ENCODE data around the gene STK10. TPM values are rescaled to one million over a fixed set of nuclear protein-coding genes. Genes with fewer than 3 reads are reported as not detected.

Gene STK10
- total RNA-seq, 1 donor from 2014 or later: 32.3 TPM

- Mint-ChIP-seq H3K4me1 (peaks cover 38% of the 10 kb centered on the region), H3K4me3 (no peak overlapping the region), H3K27ac (ENCODE audit: unreplicated experiment) (peak overlapping the region; percentile 50), H3K9me3 (peaks cover 3% of the 10 kb centered on the region), H3K27me3 (ENCODE audit: low read depth) (no peaks in the 10 kb centered on the region), H3K36me3 (ENCODE audit: low read depth) (peaks cover 5% of the 10 kb centered on the region)
- no peak for DNase-seq (ENCODE audit: low read depth, low spot score)
- no peak for TF ChIP-seq CTCF (conservative IDR thresholded peaks at IDR 0.05)
Measured at GRCh38 chr5:172101547-172102217, 86.3 kb downstream of the STK10 start.

- H3K9me3 Mint-ChIP-seq: peaks cover 3% of the 10 kb centered on the region
- no peak for TF ChIP-seq CTCF (conservative IDR thresholded peaks at IDR 0.05)
- H3K4me1 Mint-ChIP-seq: peaks cover 26% of the 10 kb centered on the region
- no peaks in the 10 kb centered on the region for H3K27me3 Mint-ChIP-seq (ENCODE audit: low read depth)
- no peak overlapping the region for H3K27ac Mint-ChIP-seq (ENCODE audit: unreplicated experiment)
- DNase-seq (ENCODE audit: low read depth, low spot score): no peak
- no peak overlapping the region for H3K4me3 Mint-ChIP-seq
- H3K36me3 Mint-ChIP-seq (ENCODE audit: low read depth): peaks cover 5% of the 10 kb centered on the region
Measured at GRCh38 chr5:172098883-172099282, 89.1 kb downstream of the STK10 start.

GRCh38 chr5:172098046-172098445 lies 90.0 kb downstream of the STK10 start:
- DNase-seq (ENCODE audit: low read depth, low spot score): no peak
- no peaks in the 10 kb centered on the region for H3K27me3 Mint-ChIP-seq (ENCODE audit: low read depth)
- TF ChIP-seq CTCF (conservative IDR thresholded peaks at IDR 0.05): no peak
- peaks cover 3% of the 10 kb centered on the region for H3K9me3 Mint-ChIP-seq
- no peak overlapping the region for H3K27ac Mint-ChIP-seq (ENCODE audit: unreplicated experiment)
- no peak overlapping the region for H3K4me3 Mint-ChIP-seq
- H3K4me1 Mint-ChIP-seq: peaks cover 17% of the 10 kb centered on the region
- H3K36me3 Mint-ChIP-seq (ENCODE audit: low read depth): peaks cover 5% of the 10 kb centered on the region

- no peak overlapping the region for H3K4me3 Mint-ChIP-seq
- no peak for TF ChIP-seq CTCF (conservative IDR thresholded peaks at IDR 0.05)
- H3K36me3 Mint-ChIP-seq (ENCODE audit: low read depth): peaks cover 5% of the 10 kb centered on the region
- peaks cover 3% of the 10 kb centered on the region for H3K9me3 Mint-ChIP-seq
- peaks cover 10% of the 10 kb centered on the region for H3K4me1 Mint-ChIP-seq
- no peak for DNase-seq (ENCODE audit: low read depth, low spot score)
- no peaks in the 10 kb centered on the region for H3K27me3 Mint-ChIP-seq (ENCODE audit: low read depth)
- no peak overlapping the region for H3K27ac Mint-ChIP-seq (ENCODE audit: unreplicated experiment)
Measured at GRCh38 chr5:172097356-172097755, 90.7 kb downstream of the STK10 start.

- H3K9me3 Mint-ChIP-seq: peaks cover 3% of the 10 kb centered on the region
- no peak for TF ChIP-seq CTCF (conservative IDR thresholded peaks at IDR 0.05)
- H3K4me3 Mint-ChIP-seq: no peak overlapping the region
- no peak for DNase-seq (ENCODE audit: low read depth, low spot score)
- no peaks in the 10 kb centered on the region for H3K27me3 Mint-ChIP-seq (ENCODE audit: low read depth)
- H3K36me3 Mint-ChIP-seq (ENCODE audit: low read depth): peaks cover 5% of the 10 kb centered on the region
- peaks cover 5% of the 10 kb centered on the region for H3K4me1 Mint-ChIP-seq
- H3K27ac Mint-ChIP-seq (ENCODE audit: unreplicated experiment): no peak overlapping the region
Measured at GRCh38 chr5:172096207-172096940, 91.7 kb downstream of the STK10 start.

Data from neural crest cell (in vitro differentiated cells).